AG04449 (cell line): ENCODE results near the gene KIFC3.

Source experiments
- CTCF ChIA-PET: fragments of 350-600 bp; formaldehyde crosslinking; extraction: SDS; loops from one replicate; lab custom pipeline; 2021; ENCODE audit warnings: antibody characterized with exemption; lab: Yijun Ruan, JAX
- POLR2A ChIA-PET: fragments of 400-600, 350-600 bp; formaldehyde crosslinking; extraction: SDS; loops from one replicate; lab custom pipeline; 2020; ENCODE audit warnings: antibody characterized with exemption, inconsistent platforms; lab: Yijun Ruan, JAX
- DNase-seq: peaks from one replicate; pipeline ENCODE4 v3.0.0-alpha.2; 2010; ENCODE audit warnings: low read depth, low spot score
- H3K4me3 ChIP-seq: 2 replicates; pipeline ENCODE4 v1.5.1; 2011; ENCODE audit warnings: low read depth, mild to moderate bottlenecking, control low read depth, low read length
- TF ChIP-seq, protein P1 (sequence below): IDR thresholded peaks from one replicate; pipeline ENCODE4 v1.5.1; 2011; ENCODE audit warnings: mild to moderate bottlenecking, moderate library complexity, low read length, control low read depth, inconsistent platforms; ENCODE audit not compliant: insufficient read depth; ENCODE audit errors: missing control alignments

KIFC3 gene

DNA sequence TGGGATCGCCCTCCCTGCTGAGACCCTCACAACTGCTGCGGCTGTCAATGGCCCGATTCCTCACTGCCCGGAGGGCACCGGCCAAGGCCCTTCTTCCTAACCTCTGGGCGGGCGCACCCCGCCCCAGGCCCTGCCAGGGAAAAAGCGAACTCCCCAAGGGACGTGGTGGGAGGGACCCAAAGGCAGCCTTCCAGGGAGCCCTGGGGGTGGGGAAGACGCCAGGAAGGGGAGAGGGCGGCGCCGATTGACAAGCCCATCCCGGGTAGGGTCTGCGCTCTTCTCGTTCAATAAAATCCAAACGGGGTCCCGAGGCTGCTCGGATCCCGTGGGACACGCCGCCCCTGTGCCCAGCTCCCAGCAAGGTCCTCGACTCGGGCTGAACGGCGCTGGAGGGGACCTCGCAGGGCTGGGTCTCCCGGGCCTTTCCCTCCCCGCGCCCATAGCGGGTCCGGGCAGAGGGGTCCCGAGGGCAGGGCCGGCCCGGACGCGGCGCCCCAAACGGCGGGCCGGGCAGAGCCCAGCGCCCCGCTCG, 416 bp downstream of the KIFC3 start:
- CTCF ChIA-PET = interaction anchor here (1.0 to 3.0 kb wide), 5 partner anchors 8 to 62 kb away, joined by 3 to 12 read pairs (median 3); no protein-coding TSS in a partner anchor
- no peak for DNase-seq
- peak overlapping the region; percentile 75 for H3K4me3 ChIP-seq
- TF ChIP-seq, protein P1, sequence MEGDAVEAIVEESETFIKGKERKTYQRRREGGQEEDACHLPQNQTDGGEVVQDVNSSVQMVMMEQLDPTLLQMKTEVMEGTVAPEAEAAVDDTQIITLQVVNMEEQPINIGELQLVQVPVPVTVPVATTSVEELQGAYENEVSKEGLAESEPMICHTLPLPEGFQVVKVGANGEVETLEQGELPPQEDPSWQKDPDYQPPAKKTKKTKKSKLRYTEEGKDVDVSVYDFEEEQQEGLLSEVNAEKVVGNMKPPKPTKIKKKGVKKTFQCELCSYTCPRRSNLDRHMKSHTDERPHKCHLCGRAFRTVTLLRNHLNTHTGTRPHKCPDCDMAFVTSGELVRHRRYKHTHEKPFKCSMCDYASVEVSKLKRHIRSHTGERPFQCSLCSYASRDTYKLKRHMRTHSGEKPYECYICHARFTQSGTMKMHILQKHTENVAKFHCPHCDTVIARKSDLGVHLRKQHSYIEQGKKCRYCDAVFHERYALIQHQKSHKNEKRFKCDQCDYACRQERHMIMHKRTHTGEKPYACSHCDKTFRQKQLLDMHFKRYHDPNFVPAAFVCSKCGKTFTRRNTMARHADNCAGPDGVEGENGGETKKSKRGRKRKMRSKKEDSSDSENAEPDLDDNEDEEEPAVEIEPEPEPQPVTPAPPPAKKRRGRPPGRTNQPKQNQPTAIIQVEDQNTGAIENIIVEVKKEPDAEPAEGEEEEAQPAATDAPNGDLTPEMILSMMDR = no peak
- POLR2A ChIA-PET = interaction anchor here (0.6 to 1.3 kb wide), 4 partner anchors 8 to 68 kb away, joined by 3 to 4 read pairs (median 3); no protein-coding TSS in a partner anchor

DNA sequence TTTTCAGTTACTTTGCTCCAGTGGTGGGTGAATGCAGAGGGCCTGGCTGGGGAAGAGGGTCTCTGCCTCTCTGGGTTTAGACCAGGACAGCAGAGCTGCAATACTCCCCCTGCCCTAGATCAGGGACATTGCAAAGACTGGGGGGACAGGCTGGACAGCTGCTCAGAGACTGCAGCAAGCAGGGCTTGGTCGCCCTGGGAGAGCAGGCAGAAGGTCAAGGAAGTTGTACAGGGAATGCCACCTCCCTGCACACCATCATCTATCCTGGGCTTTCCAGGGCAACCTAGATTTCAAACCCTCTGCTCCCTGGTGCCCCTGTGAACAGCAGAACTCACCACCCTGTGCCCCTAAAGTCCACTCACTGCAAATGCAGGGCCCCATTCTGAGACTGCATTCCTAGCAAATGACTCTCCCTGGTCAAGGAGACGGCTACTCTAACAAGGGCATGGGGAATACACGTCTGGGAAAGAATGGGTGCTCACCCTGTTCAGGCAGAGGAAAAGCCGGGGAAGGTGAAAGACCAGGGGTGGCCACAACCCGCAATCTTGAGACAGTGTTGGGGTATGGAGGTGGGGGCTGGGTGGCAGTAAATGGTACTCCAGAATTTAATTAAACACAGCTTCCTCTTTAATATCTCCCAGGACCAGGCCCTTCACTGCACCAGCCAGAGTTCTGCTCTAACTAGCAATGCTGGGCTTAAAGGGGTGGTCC, 1.0 kb downstream of the KIFC3 start:
- DNase-seq = peak; percentile 24
- H3K4me3 ChIP-seq = peak overlapping the region; percentile 75
- POLR2A ChIA-PET = interaction anchor here (0.6 to 1.3 kb wide), 5 partner anchors 9 to 224 kb away, joined by 3 to 4 read pairs (median 3); no protein-coding TSS in a partner anchor
- CTCF ChIA-PET = interaction anchor here (1.0 to 1.6 kb wide), 7 partner anchors 9 to 225 kb away, joined by 3 to 6 read pairs (median 3); no protein-coding TSS in a partner anchor
- TF ChIP-seq, protein P1 = peak; percentile 20

DNA sequence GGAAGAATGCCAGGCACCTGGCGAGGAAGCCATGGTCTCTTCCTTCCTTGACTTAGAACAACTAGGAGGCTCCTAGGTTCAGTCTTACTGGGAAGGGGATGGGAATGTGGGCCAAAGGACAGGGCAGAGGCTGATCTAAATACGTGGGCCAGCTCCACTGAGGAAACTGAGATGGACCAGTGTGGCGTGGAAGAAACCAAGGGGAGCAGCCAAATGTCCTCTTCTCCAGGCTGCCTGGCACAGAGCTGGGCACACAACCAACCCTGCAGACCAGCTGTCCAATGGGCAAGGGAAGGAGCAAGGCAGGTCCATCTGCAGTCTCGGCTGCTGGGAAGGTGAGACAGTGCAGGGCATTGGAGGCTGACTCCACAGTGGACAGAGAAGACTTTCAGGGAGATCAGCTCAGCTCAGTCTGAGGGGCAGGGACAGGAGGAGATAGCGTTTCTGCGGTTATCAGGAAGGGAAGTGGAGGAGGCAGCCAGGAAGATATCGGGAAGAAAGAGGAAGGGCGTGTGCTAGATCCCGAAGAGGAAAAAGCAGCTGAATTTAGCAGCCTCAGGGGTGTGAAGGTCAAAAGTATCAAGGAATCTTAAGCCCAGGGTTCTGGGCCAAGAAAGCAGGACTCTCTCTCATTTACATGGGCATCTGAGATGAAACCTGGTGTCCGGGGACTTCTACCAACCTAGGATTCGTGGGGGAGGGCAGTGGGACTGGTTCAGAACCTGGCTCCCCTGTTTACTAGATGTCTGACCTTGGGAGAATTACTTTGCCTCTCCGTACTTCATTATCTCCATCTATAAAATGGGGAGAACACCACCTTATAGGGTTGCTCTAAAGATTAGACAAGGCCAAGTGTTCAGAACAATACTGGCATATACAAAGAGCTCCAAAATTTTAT, 1.8 kb downstream of the KIFC3 start:
- ChIA-PET CTCF (interaction anchor here (1.0 to 1.6 kb wide), 8 partner anchors 8 to 224 kb away, joined by 3 to 9 read pairs (median 4); no protein-coding TSS in a partner anchor), POLR2A (interaction anchor here (0.8 to 1.3 kb wide), 4 partner anchors 10 to 224 kb away, joined by 3 read pairs; no protein-coding TSS in a partner anchor)
- TF ChIP-seq, protein P1 = no peak
- no peak for DNase-seq
- peak overlapping the region; percentile 75 for H3K4me3 ChIP-seq

DNA sequence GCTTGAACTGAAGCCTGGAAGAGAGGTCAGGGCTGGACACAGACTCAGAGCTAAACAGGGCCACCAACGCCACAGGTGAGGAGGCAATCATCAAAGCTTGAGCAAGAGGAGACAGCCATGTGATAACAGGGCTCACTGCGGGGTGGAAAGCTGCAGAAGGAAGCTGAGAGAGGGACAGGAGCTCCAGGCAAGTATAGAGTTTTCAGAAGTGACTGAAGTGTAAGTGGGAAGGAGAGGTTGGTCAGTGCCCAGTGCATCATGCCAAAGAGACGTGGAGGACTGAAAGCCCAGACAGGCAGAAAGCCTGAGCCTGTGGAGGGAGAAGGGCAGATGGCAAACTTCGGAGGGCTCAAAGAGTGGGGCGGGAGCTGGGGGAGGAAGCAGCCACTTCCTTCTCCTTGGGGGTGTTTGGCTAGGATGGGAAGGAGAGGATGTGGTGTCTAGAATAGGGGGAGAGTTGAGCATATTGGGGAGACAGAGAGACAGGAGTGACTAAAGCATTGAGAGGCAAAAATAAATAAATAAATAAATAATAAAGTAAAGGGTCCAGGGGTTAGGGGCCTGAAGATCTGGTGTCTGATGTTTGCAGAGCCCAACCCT, 2.6 kb downstream of the KIFC3 start:
- no peak for DNase-seq
- CTCF ChIA-PET = interaction anchor here (1.1 to 1.6 kb wide), 6 partner anchors 14 to 223 kb away, joined by 3 to 9 read pairs (median 4); no protein-coding TSS in a partner anchor
- TF ChIP-seq, protein P1 = no peak
- POLR2A ChIA-PET = interaction anchor here (1.1 kb wide), 1 partner anchor 225 kb away, joined by 3 read pairs; no protein-coding TSS in a partner anchor
- H3K4me3 ChIP-seq = no peak overlapping the region

DNA sequence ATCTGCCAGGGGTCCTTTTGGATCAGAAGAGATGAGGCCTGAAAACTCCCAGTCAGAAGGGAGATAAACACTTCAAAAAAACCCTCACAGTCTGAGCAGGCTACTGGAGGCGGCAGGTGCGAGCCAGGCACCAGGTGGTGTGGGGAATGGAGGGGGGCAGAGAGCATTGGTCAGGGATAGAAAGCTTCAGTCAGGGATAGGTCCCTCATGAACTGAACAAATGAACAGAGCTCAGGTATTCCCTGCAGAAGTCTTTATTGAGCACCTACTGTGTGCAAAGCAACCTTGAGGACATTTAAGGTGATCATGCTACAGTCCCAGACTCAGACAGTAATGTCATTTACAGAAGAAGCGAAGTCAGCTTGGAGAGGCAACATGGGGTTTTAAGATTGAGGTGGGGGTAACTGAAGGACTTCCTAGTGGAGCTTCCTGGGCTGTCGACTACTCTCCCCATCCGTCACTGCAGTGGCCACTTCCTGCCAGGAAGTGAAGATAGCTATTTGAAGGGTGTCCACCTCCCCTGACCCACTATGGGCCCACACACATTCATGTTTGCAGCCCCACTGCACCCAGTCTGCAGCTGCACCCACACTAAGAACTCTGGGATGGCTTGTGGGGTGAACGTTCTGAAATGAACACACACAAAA, 3.2 kb downstream of the KIFC3 start:
- no peak overlapping the region for H3K4me3 ChIP-seq
- DNase-seq = no peak
- TF ChIP-seq, protein P1 = no peak
- ChIA-PET POLR2A (no interaction called here), CTCF (interaction anchor here (1.3 to 8.3 kb wide), 5 partner anchors 15 to 65 kb away, joined by 3 to 36 read pairs (median 4); no protein-coding TSS in a partner anchor)
